Prostate gland (tissue), 2 donors: Measurements from ENCODE around the gene CLEC16A.

Source experiments
- CTCF ChIP-seq, 4 experiments: fragments of 200-600 bp in 2 of 4; fragments of 450-650 bp in 2 of 4; sonication (generic) in 2 of 4; IDR thresholded peaks; 1 replicate in 3 of 4; 2 replicates in 1 of 4; pipeline ENCODE4 v1.5.1; 2016 to 2019; ENCODE audit warnings: antibody characterized with exemption in 4 of 4, mild to moderate bottlenecking in 2 of 4, moderate library complexity in 2 of 4
- POLR2A ChIP-seq: fragments of 450-650 bp; IDR thresholded peaks from one replicate; pipeline ENCODE4 v1.6.1; 2016; ENCODE audit warnings: antibody characterized with exemption, mild to moderate bottlenecking

- no peak for TF ChIP-seq POLR2A
- TF ChIP-seq CTCF (IDR thresholded peaks at IDR 0.05): no peak
These were observed 106.6 kb downstream of the CLEC16A start for GRCh38 chr16:11050944-11051343.
